T-helper 2 cell treated with Interferon-gamma antibody and Interleukin-4, amounts not matched to agents 5 μg/mL and 100 μg/mL, for 36 hours (primary cell): ENCODE data around the gene CSRNP2.

Experiments
- DNase-seq: peaks from one replicate; pipeline ENCODE4 v3.0.0; 2021; ENCODE audit warnings: low spot score
- H3K27ac Mint-ChIP-seq: one replicate; pipeline ENCODE4 v1.8.0; 2021; ENCODE audit warnings: mild to moderate bottlenecking, mixed read lengths
- H3K27me3 Mint-ChIP-seq: one replicate; pipeline ENCODE4 v1.8.0; 2021; ENCODE audit warnings: low read depth, mixed read lengths
- H3K36me3 Mint-ChIP-seq: one replicate; pipeline ENCODE4 v1.8.0; 2021; ENCODE audit warnings: low read depth, mixed read lengths
- H3K4me1 Mint-ChIP-seq: one replicate; pipeline ENCODE4 v1.8.0; 2021; ENCODE audit warnings: low read depth, mixed read lengths
- H3K4me3 Mint-ChIP-seq: one replicate; pipeline ENCODE4 v1.8.0; 2022; ENCODE audit warnings: mild to moderate bottlenecking, moderate library complexity, mixed read lengths
- H3K9me3 Mint-ChIP-seq: one replicate; pipeline ENCODE4 v1.8.0; 2021; ENCODE audit warnings: mixed read lengths

Gene CSRNP2, protein sequence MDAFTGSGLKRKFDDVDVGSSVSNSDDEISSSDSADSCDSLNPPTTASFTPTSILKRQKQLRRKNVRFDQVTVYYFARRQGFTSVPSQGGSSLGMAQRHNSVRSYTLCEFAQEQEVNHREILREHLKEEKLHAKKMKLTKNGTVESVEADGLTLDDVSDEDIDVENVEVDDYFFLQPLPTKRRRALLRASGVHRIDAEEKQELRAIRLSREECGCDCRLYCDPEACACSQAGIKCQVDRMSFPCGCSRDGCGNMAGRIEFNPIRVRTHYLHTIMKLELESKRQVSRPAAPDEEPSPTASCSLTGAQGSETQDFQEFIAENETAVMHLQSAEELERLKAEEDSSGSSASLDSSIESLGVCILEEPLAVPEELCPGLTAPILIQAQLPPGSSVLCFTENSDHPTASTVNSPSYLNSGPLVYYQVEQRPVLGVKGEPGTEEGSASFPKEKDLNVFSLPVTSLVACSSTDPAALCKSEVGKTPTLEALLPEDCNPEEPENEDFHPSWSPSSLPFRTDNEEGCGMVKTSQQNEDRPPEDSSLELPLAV

DNA sequence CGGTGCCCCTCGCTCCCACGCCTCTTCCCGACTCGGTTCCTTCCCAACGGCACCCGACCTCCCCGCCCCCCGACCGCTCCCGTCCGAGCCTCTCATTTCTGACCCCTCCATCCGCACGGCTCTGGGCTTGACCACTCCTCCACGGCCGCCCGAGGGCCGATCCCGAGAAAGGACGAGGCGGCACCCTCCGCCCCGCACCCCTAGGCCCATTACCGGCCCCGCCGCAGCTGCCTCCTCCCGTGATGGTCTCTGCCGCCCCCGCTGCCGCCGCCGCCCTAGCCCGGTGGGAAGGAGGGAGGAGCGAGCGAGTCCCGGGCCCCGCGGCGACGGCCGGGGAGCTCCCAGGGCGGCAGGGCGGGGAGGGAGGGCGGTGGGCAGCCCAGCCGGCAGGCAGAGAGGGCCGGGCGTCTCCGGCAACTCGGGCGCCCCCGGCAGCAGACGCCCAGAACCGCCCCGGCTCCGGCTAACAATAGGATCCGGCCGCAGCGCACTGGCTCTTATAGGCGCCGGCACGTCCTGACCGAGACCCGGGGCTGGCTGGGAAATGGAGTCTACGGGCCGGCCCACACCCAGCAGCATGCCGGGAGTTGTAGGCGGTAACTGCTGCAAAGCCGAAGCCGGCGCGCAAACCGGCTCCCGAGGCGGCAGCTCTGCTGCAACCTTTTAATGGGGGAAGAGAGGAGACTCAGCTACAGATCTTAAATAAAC lies at the start of gene CSRNP2:
CSRNP2 (minus strand) TSS at position 471 of the 708 bp plus-strand sequence. CDS start 7,035 bp downstream, outside the sequence.
- H3K36me3 Mint-ChIP-seq, result peaks cover 18% of the 10 kb centered on the region
- peak within 1 kb of the TSS; percentile 97 for H3K4me3 Mint-ChIP-seq
- H3K27me3 Mint-ChIP-seq, result no peaks in the 10 kb centered on the region
- peak within 1 kb of the TSS; percentile 92 for H3K27ac Mint-ChIP-seq
- peaks cover 36% of the 10 kb centered on the region for H3K4me1 Mint-ChIP-seq
- H3K9me3 Mint-ChIP-seq, result no peaks in the 10 kb centered on the region
- peak; percentile 95 for DNase-seq

DNA sequence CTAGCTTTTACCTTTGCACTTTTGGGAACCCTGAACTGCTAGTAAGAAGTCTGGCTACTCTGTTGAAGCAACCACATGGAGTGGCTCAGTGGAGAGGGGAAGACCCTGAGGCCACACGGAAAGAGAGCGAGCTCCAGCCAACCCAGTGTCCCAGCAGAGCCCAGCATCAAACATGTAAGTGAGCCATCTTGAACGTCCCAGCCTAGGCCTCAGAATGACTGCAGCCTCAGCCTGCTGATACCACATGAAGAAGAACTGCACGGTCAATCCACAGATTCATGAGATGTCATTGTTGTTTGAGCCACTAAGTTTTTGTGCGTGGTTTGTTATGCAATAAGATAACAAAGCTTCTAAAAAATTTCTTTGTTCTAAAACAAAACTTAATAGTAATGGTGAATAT lies 49.3 kb upstream of the CSRNP2 start:
- no peaks in the 10 kb centered on the region for H3K9me3 Mint-ChIP-seq
- peaks cover 1% of the 10 kb centered on the region for H3K4me1 Mint-ChIP-seq
- no peak overlapping the region for H3K4me3 Mint-ChIP-seq
- DNase-seq, result no peak
- H3K36me3 Mint-ChIP-seq, result peaks cover 9% of the 10 kb centered on the region
- H3K27me3 Mint-ChIP-seq, result no peaks in the 10 kb centered on the region
- no peak overlapping the region for H3K27ac Mint-ChIP-seq

DNA sequence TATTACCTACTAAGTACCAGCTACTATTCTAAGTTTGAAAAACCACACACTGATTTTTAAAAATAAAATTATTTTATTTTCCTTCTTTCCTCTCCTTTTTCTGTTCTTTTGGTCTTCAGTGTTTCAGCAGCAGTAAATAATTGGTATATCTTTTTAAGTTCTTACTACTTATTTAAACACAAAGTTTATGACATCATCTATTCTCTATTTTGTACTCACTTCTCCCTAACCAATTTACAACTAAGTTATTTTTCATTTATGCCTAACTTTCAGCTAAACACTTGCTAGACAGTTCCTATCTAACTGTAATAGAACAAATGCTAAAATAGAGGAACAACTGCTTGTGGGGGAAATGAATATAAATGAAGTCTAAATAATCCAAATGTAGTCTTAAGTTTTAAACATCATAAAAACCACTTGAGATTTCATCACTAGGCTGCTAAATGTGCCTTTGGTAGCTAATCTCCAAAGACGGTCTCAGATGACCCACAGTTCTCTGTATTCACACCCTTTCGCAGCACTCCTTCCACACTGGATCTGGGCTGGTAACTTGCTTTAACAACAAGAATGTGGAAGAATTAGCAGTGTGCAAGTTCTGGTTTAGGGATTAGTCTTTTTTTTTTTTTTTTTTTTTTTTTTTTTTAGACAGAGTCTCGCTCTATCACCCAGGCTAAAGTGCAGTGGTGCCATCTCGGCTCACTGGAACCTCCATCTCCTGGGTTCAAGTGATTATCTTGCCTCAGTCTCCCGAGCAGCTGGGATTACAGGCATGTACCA lies 48.5 kb upstream of the CSRNP2 start:
- H3K4me1 Mint-ChIP-seq, result peaks cover 4% of the 10 kb centered on the region
- H3K9me3 Mint-ChIP-seq, result no peaks in the 10 kb centered on the region
- no peak for DNase-seq
- no peaks in the 10 kb centered on the region for H3K27me3 Mint-ChIP-seq
- H3K36me3 Mint-ChIP-seq, result peaks cover 12% of the 10 kb centered on the region
- H3K27ac Mint-ChIP-seq, result no peak overlapping the region
- no peak overlapping the region for H3K4me3 Mint-ChIP-seq

DNA sequence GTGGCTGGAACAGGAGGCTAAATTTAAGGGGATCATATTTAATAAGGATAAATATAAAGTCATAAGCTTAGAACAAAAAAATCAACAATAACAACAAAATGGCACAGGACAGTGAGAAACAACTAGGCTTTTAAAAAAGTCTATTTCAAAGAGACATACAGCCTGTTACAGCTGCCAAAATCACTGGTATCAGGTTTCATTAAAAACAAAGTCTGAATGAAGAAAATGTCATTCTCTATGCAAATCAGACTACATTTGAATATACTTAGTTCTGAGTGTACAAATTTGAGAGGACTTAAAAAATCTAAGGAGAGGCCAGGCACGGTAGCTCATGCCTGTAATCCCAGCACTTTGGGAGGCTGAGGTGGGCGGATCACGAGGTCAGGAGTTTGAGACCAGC lies 45.5 kb upstream of the CSRNP2 start:
- H3K36me3 Mint-ChIP-seq, result peaks cover 22% of the 10 kb centered on the region
- H3K9me3 Mint-ChIP-seq, result no peaks in the 10 kb centered on the region
- H3K27me3 Mint-ChIP-seq, result no peaks in the 10 kb centered on the region
- H3K4me3 Mint-ChIP-seq, result no peak overlapping the region
- peaks cover 5% of the 10 kb centered on the region for H3K4me1 Mint-ChIP-seq
- no peak overlapping the region for H3K27ac Mint-ChIP-seq
- DNase-seq, result no peak

DNA sequence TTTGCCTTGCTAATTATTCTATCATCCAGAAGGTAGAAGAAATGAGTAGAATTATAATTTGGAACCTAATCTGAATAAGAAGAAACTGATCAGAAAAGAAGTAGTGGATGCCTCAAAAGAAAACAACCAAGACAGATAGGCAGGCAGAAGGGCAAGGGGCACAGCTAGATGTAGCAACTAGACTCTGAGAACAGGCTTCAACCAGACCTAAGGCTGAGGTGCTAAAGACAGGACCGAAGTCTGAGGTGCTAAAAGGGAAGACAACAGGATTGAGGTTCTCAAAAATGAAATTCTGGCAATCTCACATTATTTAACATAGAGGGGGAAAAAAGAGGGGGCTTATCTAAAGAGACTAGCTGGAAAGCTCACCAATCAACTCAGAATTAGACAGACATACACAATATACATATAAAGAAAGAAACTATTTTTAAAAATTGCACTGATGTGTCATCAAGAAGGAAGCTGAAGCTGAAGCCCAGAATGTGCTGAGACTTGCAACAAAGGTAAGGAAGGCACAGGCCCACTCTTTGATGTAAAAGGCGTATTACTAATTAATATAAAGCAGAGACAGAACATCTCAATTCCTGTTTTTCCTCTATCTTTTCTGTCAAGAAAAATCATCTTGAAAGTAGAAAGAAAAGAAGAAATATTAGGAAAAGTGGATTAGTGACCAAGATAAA lies 43.8 kb upstream of the CSRNP2 start:
- H3K27ac Mint-ChIP-seq, result no peak overlapping the region
- peaks cover 5% of the 10 kb centered on the region for H3K4me1 Mint-ChIP-seq
- DNase-seq, result no peak
- no peaks in the 10 kb centered on the region for H3K9me3 Mint-ChIP-seq
- no peaks in the 10 kb centered on the region for H3K27me3 Mint-ChIP-seq
- H3K4me3 Mint-ChIP-seq, result no peak overlapping the region
- H3K36me3 Mint-ChIP-seq, result peaks cover 23% of the 10 kb centered on the region

DNA sequence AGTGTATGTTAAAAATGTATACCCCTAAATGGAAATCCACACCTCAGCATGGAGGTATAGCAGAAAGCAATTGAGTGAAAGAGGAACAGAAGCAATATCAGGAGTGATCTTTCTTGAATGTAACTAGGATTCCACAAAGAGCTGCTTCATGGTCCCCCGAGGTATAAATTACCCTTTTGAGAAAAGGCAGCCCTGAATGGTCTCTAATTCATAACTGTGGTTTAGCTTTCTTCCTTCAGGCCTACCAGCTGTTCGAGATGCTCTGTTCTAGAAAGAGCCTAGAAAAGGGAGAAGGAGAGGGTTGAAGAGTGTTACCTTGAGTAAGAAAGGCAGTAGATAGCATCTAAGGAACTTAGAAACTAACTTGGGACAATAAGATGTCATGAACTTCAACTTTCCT lies 42.9 kb upstream of the CSRNP2 start:
- no peak for DNase-seq
- Mint-ChIP-seq H3K9me3 (no peaks in the 10 kb centered on the region), H3K4me1 (peaks cover 5% of the 10 kb centered on the region), H3K36me3 (peaks cover 18% of the 10 kb centered on the region), H3K4me3 (no peak overlapping the region), H3K27me3 (no peaks in the 10 kb centered on the region), H3K27ac (no peak overlapping the region)

DNA sequence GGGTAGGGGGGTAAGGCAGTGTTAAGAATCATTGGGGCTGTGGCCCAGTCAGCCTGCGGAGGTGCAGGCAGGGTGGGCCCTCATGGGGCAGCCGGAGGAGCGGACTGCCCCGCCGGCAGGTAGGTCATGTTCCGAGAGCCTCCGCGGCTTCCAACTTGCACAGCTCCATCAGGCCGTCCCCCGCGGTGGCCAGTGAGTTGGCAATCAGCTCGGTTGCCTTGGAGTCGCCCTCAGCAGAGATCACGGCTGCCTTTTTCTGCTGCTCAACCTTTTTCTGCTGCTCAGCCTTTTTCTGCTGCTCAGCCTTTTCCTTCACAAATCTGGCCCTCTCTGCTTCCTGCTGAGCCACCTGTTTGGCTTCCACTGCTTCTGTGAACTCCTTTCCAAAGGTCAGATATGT lies 41.1 kb upstream of the CSRNP2 start:
- H3K4me1 Mint-ChIP-seq, result peaks cover 7% of the 10 kb centered on the region
- no peaks in the 10 kb centered on the region for H3K27me3 Mint-ChIP-seq
- no peaks in the 10 kb centered on the region for H3K9me3 Mint-ChIP-seq
- no peak for DNase-seq
- H3K27ac Mint-ChIP-seq, result no peak overlapping the region
- no peak overlapping the region for H3K4me3 Mint-ChIP-seq
- peaks cover 21% of the 10 kb centered on the region for H3K36me3 Mint-ChIP-seq

DNA sequence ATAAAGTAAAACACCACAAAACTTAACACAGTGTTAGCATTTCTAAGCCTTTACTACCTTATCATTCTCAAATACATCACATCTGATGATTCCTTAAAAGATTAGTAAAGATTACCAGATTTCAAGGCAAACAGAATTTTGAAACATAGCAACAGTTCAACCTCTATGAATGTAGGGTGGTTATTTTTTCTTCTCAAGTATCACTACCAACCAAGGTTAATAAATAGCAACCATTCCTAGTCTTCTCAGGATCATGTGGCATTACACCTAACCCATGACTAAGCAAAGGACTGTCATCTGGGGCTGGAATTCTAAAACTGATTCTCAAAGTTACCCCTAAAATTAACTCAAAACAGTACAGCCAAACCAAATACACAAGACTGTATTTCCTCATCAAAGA lies 39.4 kb upstream of the CSRNP2 start:
- Mint-ChIP-seq H3K4me3 (no peak overlapping the region), H3K27me3 (no peaks in the 10 kb centered on the region)

DNA sequence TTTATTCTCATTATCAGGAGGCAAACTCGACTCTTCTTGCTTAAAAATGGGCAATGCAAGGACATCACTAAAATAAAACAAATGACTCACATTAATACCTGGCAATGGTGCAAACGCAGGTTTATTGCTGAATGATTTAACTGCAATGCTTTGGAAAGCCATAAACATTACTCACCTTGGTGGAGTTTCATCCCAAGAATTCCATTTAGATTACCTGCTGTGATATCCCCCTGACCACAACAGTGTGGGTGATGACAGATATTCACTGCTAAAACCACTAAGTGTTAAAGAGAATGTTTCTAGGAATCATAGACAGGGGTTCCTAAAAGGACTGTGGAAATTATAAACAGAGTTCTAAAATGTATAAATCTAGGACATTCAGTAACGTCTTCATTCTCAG lies 35.3 kb upstream of the CSRNP2 start:
- no peak for DNase-seq
- H3K4me3 Mint-ChIP-seq, result no peak overlapping the region
- H3K9me3 Mint-ChIP-seq, result no peaks in the 10 kb centered on the region
- peaks cover 6% of the 10 kb centered on the region for H3K4me1 Mint-ChIP-seq
- no peaks in the 10 kb centered on the region for H3K27me3 Mint-ChIP-seq
- peaks cover 35% of the 10 kb centered on the region for H3K36me3 Mint-ChIP-seq
- no peak overlapping the region for H3K27ac Mint-ChIP-seq

More for the DNA sequence above, 39.4 kb upstream of the CSRNP2 start:
- no peak overlapping the region for H3K27ac Mint-ChIP-seq
- no peaks in the 10 kb centered on the region for H3K9me3 Mint-ChIP-seq
- DNase-seq, result no peak
- peaks cover 9% of the 10 kb centered on the region for H3K4me1 Mint-ChIP-seq
- peaks cover 30% of the 10 kb centered on the region for H3K36me3 Mint-ChIP-seq

DNA sequence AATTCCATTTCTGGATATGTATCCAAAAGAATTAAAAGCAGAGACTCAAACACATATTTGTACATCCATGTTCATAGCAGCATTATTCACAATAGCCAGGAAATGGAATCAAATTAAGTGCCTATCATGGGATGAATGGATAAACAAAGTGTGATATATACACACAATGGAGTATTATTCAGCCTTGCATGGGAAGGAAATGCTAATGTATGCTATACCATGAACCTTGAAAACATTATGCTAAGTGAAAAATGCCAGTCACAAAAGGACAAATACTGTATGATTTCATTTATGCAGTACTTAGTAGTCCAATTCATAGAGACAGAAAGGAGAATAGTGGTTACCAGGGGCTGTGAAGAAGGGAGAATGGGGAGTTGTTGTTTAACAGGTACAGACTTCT lies 32.1 kb upstream of the CSRNP2 start:
- H3K36me3 Mint-ChIP-seq, result peaks cover 45% of the 10 kb centered on the region
- no peaks in the 10 kb centered on the region for H3K27me3 Mint-ChIP-seq
- H3K4me1 Mint-ChIP-seq, result peaks cover 6% of the 10 kb centered on the region
- no peak overlapping the region for H3K4me3 Mint-ChIP-seq
- no peak for DNase-seq
- H3K9me3 Mint-ChIP-seq, result no peaks in the 10 kb centered on the region
- H3K27ac Mint-ChIP-seq, result no peak overlapping the region

DNA sequence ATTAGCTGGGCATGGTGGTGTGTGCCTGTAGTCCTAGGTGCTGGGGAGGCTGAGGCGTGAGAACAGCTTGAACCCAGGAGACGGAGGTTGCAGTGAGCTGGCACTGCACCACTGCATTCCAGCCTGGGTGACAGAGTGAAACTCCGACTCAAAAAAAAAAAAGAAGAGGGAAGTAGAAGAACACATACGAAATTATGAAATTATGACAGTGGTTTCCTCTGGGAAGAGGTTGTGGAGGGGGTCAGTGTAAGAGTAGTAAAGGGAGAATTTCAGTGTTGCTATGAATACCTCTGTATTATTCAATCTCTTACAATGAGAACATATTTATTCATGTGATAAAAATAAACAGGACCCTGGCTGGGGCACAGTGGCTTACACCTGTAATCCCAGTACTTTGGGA lies 24.7 kb upstream of the CSRNP2 start:
- Mint-ChIP-seq H3K4me1 (peaks cover 2% of the 10 kb centered on the region), H3K27me3 (no peaks in the 10 kb centered on the region), H3K4me3 (no peak overlapping the region), H3K27ac (no peak overlapping the region), H3K9me3 (no peaks in the 10 kb centered on the region), H3K36me3 (peaks cover 46% of the 10 kb centered on the region)
- DNase-seq, result no peak

DNA sequence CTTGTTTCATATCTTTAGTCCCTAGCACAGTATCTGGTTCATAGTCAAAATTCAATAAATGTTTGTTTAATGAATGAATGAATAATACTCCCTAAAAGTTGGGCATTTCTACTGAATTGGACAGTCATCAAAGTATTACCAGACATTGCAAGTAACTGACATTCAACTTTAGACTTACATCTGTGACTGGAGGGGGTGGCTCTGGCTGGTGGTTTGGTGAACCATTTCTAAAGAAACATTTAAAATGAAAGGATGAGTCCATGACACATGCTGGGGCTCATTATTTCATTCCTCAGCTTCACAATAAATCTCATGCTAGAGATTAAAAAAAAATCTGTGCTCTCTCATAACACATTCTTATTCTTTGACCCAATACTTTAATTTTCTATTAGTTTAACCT lies 20.6 kb upstream of the CSRNP2 start:
- H3K4me1 Mint-ChIP-seq, result peaks cover 2% of the 10 kb centered on the region
- H3K27me3 Mint-ChIP-seq, result no peaks in the 10 kb centered on the region
- peak; percentile 29 for DNase-seq
- H3K27ac Mint-ChIP-seq, result peak overlapping the region; percentile 9
- peaks cover 57% of the 10 kb centered on the region for H3K36me3 Mint-ChIP-seq
- no peaks in the 10 kb centered on the region for H3K9me3 Mint-ChIP-seq
- H3K4me3 Mint-ChIP-seq, result no peak overlapping the region

DNA sequence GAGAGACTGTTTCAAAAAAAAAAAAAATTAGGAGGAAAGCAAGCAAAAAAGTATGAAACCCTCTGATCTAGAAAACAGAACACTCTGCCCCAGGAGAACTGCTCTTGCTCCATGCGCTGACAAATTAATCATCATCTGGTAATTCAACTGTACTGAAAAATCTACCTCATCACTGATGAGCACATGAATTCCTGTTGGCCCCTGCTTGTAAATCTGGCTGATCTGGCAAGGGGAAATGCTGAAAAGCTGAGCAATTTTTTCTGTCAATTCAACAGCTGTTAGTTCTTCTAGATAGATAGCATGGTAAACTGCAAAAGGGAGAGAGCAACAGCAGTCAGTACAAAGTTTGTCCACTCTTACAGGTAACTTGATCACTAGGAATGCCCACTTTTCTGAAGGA lies 15.2 kb upstream of the CSRNP2 start:
- Mint-ChIP-seq H3K9me3 (no peaks in the 10 kb centered on the region), H3K27ac (no peak overlapping the region), H3K4me1 (no peaks in the 10 kb centered on the region), H3K27me3 (no peaks in the 10 kb centered on the region), H3K36me3 (peaks cover 60% of the 10 kb centered on the region), H3K4me3 (no peak overlapping the region)
- DNase-seq, result no peak
